ENCODE data around the gene RTP3. TPM values are rescaled to one million over a fixed set of nuclear protein-coding genes. Genes with fewer than 3 reads are reported as not detected.
"Not testable (repeated sequence)": the region's sequence is repeated elsewhere in the genome, so short reads cannot be mapped to it uniquely, and the experiment has no call there.

Gene RTP3
- polyA plus RNA-seq, 1 donor from 2014 or later = not detected

GRCh38 chr3:46520531-46520930 is 22.8 kb downstream of the RTP3 start (continued):
- TF ChIP-seq CTCF (IDR thresholded peaks at IDR 0.05; ENCODE audit: poor library complexity, severe bottlenecking) = no peak

DNA sequence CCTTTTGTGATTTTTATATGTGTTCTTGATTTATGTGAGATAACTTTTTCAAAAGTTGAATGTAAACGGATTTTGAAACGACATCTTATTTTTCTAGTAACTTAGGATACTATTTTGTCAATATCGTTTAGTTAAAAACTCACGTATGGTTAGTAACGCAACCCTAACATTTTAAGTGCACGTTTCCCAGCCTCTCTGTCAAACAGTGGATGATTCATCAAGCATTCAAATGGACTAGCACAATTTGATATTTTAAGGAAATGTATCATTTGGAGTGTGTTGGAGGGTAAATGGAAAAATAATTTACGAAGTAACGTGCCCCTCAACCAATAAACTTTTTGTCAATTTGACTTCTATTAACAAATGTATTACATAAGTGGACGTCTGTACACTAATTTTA is 23.3 kb downstream of the RTP3 start:
- TF ChIP-seq SMC3 (conservative IDR thresholded peaks at IDR 0.05; ENCODE audit: poor library complexity) = no peak
- TF ChIP-seq EZH2 (IDR thresholded peaks at IDR 0.05; ENCODE audit: borderline replicate concordance, insufficient read depth, low read length, poor library complexity, severe bottlenecking) = no peak
- TF ChIP-seq RAD21 (conservative IDR thresholded peaks at IDR 0.05) = no peak
- TF ChIP-seq CTCF (IDR thresholded peaks at IDR 0.05; ENCODE audit: poor library complexity, severe bottlenecking) = no peak
- no peak for TF ChIP-seq EP300 (conservative IDR thresholded peaks at IDR 0.05; ENCODE audit: poor library complexity, severe bottlenecking)
- TF ChIP-seq MXI1 (conservative IDR thresholded peaks at IDR 0.05; ENCODE audit: poor library complexity, severe bottlenecking) = no peak
- no peak for TF ChIP-seq REST (IDR thresholded peaks at IDR 0.05; ENCODE audit: borderline replicate concordance)
- Histone ChIP-seq H3K9ac (ENCODE audit: low read length) (no peak overlapping the region), H3K9me3 (ENCODE audit: low read length) (no peaks in the 10 kb centered on the region), H4K20me1 (ENCODE audit: insufficient read depth) (no peaks in the 10 kb centered on the region), H3K27ac (ENCODE audit: low read length) (no peak overlapping the region), H3K79me2 (replicated peaks; ENCODE audit: insufficient read depth, low read length) (no peaks in the 10 kb centered on the region), H3K4me3 (ENCODE audit: low read length) (no peak overlapping the region), H2AFZ (ENCODE audit: low read depth, low read length) (no peak overlapping the region), H3F3A (ENCODE audit: insufficient read depth, low read length, poor library complexity, severe bottlenecking) (no peaks in the 10 kb centered on the region), H3K9me2 (ENCODE audit: insufficient read depth, low read length) (no peaks in the 10 kb centered on the region), H3K36me3 (ENCODE audit: insufficient read depth, low read length) (no peaks in the 10 kb centered on the region), H3K4me2 (ENCODE audit: low read length) (no peak overlapping the region), H3K27me3 (ENCODE audit: insufficient read depth, low read depth, low read length) (no peaks in the 10 kb centered on the region)

DNA sequence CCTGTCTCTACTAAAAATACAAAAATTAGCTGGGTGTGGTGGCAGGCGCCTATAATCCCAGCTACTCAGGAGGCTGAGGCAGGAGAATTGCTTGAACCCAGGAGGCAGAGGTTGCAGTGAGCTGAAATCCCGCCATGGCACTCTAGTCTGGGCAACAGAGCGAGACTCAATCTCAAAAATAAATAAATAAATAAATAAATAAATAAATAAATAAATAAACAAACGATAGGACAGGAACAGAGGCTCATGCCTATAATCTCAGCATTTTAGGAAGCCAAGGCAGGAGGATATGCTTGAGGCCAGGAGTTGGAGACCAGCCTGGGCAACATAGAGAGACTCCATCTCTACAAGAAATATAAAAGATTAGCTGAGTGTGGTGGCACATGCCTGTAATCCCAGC is 24.4 kb downstream of the RTP3 start:
- H3K4me3 ChIP-seq (ENCODE audit: low read length); H3K9me3 ChIP-seq (ENCODE audit: low read length); H2AFZ ChIP-seq (ENCODE audit: low read depth, low read length); H3F3A ChIP-seq (ENCODE audit: insufficient read depth, low read length, poor library complexity, severe bottlenecking); H3K36me3 ChIP-seq (ENCODE audit: insufficient read depth, low read length); H3K9me2 ChIP-seq (ENCODE audit: insufficient read depth, low read length); H3K79me2 ChIP-seq (replicated peaks; ENCODE audit: insufficient read depth, low read length); H3K9ac ChIP-seq (ENCODE audit: low read length); H4K20me1 ChIP-seq (ENCODE audit: insufficient read depth); H3K27me3 ChIP-seq (ENCODE audit: insufficient read depth, low read depth, low read length); H3K27ac ChIP-seq (ENCODE audit: low read length); H3K4me2 ChIP-seq (ENCODE audit: low read length): not testable (repeated sequence)

Measured in neural cell (in vitro differentiated cells).